ENCODE measurements around the gene ARVCF.

Gene ARVCF

DNA sequence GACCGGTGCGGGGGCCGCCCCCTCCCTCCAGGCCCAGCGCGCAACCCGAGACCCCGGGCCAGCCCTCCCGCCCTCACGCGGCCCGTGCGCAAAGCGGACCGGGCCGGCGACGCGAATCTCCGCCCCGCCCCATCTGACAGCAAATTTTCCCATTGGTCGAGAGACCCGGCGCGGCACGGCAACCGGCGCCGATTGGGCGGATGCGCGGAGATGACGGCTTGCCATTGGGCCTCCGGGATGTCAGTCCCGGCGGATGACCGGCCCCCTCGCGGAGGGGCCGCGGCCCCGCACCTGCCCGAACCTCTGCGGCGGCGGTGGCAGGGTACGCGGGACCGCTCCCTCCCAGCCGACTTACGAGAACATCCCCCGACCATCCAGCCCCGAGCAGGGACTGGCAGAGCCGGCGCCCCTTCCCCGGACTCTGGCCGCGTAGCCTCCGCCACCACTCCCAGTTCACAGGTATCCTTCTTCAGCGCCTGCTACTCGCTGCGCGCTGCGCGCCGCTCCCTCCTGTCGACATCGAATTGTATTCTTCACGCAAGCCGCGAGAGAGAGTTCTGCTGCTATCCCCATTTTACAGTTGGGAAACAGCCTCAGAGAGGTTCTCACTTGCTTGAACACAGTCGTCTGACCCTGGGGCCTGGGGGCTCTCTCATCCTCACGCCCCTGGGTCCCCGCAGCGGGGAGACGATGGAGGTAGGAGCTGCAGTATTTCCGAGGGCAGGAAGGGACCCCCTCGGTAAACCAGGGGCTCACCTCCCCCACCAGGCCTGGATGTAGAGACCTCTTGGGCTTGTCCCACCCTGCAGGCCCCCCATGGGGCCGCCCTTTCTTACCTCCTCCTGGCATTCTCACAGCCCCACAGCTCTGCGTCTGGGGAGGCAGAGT is at the start of gene ARVCF:
Gene ARVCF (minus strand): TSS at position 90 of the 888 bp plus-strand sequence. CDS start 26,029 bp downstream, outside the sequence.
- DNase-seq (ENCODE audit: low read depth) = peak; percentile 59

DNA sequence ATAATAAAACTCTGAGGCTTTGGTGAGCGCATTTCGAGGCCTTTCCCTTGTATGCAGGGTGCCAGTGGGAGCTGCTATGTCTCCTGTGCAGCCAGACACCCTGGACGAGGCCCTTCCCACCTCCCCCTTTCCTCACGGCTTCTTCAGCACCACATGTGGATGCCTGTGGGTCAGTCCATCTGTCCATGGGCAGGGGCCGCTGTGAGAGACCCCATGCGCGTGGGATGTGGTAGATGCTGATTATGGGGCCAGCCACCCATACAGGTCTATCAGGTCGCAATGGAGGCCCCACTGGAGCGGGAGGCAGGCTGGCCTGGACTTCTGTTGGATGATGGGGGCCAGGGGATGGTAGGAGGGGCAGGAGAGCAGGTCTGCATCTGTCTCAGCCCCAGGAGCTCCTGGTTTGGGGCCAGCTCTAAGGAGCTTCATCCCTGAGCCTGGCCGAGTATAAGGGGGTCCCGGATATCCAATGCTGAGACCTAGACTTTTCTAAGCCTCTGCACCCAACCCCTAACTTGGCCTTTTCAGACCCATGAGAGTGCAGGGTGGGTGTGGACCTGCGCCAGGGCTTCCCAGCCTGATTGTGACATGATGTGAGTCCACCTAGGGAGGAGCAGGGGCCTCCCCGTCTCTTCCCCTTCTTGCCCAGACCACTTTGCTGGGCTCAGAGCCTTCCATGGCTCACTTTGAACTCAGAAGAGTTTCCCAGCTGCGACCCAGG is 49.4 kb upstream of the ARVCF start:
- DNase-seq (ENCODE audit: low read depth) = no peak

- no peak for DNase-seq (ENCODE audit: low read depth)
These were observed 48.1 kb upstream of the ARVCF start for GRCh38 chr22:20064545-20065262.

GRCh38 chr22:20064140-20064480 is 47.5 kb upstream of the ARVCF start:
- DNase-seq (ENCODE audit: low read depth) = no peak

DNA sequence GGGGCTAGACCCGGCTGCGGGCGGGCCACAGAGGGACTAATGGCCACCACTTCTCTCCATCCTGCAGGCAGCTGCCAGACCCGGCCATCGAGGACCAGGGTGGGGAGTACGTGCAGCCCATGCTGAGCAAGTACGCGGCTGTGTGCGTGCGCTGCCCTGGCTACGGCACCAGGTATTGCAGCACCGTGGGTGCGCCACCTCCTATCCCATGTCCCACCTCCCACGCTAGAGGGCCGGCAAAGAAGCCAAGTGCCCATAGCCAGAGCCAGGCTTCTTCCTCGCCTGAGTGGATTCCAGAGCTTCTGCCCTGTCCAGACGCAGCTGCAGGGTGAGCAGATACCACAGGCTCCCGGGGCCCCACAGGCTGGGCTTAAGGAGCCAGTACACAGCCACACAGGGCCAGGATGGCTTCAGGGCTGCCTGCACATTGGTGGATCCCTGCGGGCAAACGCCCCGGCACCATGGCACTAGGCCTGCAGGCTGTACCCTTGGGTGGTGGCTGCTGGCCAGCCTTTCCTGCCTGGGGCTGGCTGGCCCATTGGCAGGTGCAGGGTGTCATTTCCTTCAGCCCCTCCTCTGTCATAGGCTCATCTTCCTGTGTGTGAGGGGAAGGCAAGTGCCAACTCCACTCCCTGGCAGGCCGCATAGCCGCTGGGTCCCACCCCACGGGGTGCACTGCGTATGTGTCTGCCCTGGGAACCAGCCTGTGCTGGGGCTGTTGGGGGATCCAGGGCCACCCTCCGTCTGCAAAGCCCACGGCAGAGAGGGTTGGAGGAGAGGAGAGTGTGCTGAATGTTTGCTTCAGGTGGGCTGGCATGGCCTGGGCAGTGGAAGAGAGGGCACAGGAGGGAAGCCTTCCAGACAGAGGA is 46.9 kb upstream of the ARVCF start:
- no peak for DNase-seq (ENCODE audit: low read depth)

DNA sequence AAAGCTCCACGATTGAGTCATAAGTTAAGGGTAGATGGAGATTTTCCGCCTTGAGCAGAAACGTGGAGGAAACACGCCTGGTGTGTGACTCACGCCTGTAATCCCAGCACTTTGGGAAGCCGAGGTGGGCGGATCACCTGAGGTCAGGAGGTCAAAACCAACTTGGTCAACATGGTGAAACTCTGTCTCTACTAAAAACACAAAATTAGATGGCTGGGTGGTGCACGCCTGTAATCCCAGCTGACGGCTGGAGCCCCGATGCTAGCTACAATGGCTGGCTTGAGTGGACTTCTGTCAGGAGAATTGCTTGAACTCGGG is 46.1 kb upstream of the ARVCF start:
- DNase-seq (ENCODE audit: low read depth) = no peak

GRCh38 chr22:20062043-20062765 is 45.6 kb upstream of the ARVCF start:
- DNase-seq (ENCODE audit: low read depth) = no peak

DNA sequence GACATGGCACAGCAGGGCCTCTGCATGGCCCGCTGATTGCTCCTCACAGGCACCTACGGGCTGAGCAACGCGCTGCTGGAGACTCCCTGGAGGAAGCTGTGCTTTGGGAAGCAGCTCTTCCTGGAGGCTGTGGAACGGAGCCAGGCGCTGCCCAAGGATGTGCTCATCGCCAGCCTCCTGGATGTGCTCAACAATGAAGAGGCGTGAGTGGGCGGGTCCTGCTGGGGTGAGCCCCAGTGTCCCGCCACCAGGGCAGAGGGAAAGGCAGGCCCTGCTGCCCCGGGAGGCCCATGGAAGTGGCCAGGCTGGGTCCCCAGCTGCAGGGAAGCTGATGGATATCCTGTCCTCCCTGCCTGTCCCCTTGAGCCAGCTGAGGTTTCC is 44.8 kb upstream of the ARVCF start:
- no peak for DNase-seq (ENCODE audit: low read depth)

- DNase-seq (ENCODE audit: low read depth) = no peak
These were observed 44.3 kb upstream of the ARVCF start for GRCh38 chr22:20060700-20061480.

GRCh38 chr22:20058989-20059770 is 42.6 kb upstream of the ARVCF start:
- DNase-seq (ENCODE audit: low read depth) = no peak

GRCh38 chr22:20057596-20058268 is 41.1 kb upstream of the ARVCF start:
- DNase-seq (ENCODE audit: low read depth) = no peak

GRCh38 chr22:20056696-20057386 is 40.2 kb upstream of the ARVCF start:
- DNase-seq (ENCODE audit: low read depth) = no peak

GRCh38 chr22:20056161-20056560 is 39.5 kb upstream of the ARVCF start:
- no peak for DNase-seq (ENCODE audit: low read depth)

- no peak for DNase-seq (ENCODE audit: low read depth)
These were observed 39.0 kb upstream of the ARVCF start for GRCh38 chr22:20055654-20056053.

- DNase-seq (ENCODE audit: low read depth) = no peak
These were observed 38.5 kb upstream of the ARVCF start for GRCh38 chr22:20055144-20055543.

DNA sequence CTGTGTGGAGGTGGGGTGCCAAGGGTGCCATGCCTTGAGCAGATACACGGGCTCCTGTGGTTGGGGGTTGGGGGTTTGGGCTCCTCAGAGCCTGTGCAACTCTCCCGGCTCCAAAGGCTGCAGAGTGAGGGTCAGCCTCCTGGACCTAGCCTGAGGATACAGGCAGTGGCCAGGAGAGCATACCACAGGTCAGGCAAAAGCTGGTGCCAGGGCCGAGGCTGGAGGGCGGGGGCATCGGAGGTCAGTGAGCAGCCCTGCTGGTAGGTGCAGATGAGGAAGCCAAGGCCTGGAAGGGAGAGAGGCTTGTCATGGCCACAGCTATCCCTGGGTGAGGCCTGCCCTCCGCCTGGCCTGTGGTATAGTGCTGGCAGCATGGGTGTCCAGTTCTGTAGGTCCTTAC is 37.9 kb upstream of the ARVCF start:
- no peak for DNase-seq (ENCODE audit: low read depth)

GRCh38 chr22:20054034-20054427 is 37.4 kb upstream of the ARVCF start:
- DNase-seq (ENCODE audit: low read depth) = no peak

GRCh38 chr22:20053407-20054033 is 36.9 kb upstream of the ARVCF start:
- DNase-seq (ENCODE audit: low read depth) = no peak

All from HS-27A (cell line).